ENCODE results near the gene LSM7. TPM values are rescaled to one million over a fixed set of nuclear protein-coding genes. Genes with fewer than 3 reads are reported as not detected.

The LSM7 gene
- total RNA-seq, 1 experiment from 2014 or later, result 259 TPM

GRCh38 chr19:2318923-2319322 is 9.5 kb downstream of the LSM7 start:
- H3K9me3 ChIP-seq, result no peaks in the 10 kb centered on the region
- no peaks in the 10 kb centered on the region for H3K27me3 ChIP-seq
- no peak overlapping the region for H3K4me3 ChIP-seq
- no peak for DNase-seq
- H3K36me3 ChIP-seq, result no peaks in the 10 kb centered on the region

GRCh38 chr19:2317756-2318155 is 10.6 kb downstream of the LSM7 start:
- no peaks in the 10 kb centered on the region for H3K27me3 ChIP-seq
- DNase-seq, result no peak
- H3K4me3 ChIP-seq, result no peak overlapping the region
- H3K36me3 ChIP-seq, result no peaks in the 10 kb centered on the region
- H3K9me3 ChIP-seq, result no peaks in the 10 kb centered on the region

- Histone ChIP-seq H3K9me3 (no peaks in the 10 kb centered on the region), H3K27me3 (no peaks in the 10 kb centered on the region), H3K36me3 (no peaks in the 10 kb centered on the region), H3K4me3 (no peak overlapping the region)
- no peak for DNase-seq
These were observed 11.1 kb downstream of the LSM7 start for GRCh38 chr19:2317300-2317699.

- Histone ChIP-seq H3K4me3 (no peak overlapping the region), H3K9me3 (no peaks in the 10 kb centered on the region), H3K36me3 (no peaks in the 10 kb centered on the region), H3K27me3 (no peaks in the 10 kb centered on the region; the same call in 1 of the 2 replicates)
- DNase-seq, result no peak
These were observed 12.5 kb downstream of the LSM7 start for GRCh38 chr19:2315818-2316353.

- DNase-seq, result no peak
- Histone ChIP-seq H3K36me3 (no peaks in the 10 kb centered on the region), H3K9me3 (no peaks in the 10 kb centered on the region), H3K27me3 (no peaks in the 10 kb centered on the region; the same call in 1 of the 2 replicates), H3K4me3 (no peak overlapping the region)
These were observed 13.1 kb downstream of the LSM7 start for GRCh38 chr19:2315121-2315817.

GRCh38 chr19:2312820-2313501 is 15.4 kb downstream of the LSM7 start:
- Histone ChIP-seq H3K4me3 (no peak overlapping the region), H3K36me3 (no peaks in the 10 kb centered on the region), H3K27me3 (no peaks in the 10 kb centered on the region; the same call in 1 of the 2 replicates), H3K9me3 (no peaks in the 10 kb centered on the region)
- no peak for DNase-seq

- Histone ChIP-seq H3K27me3 (no peaks in the 10 kb centered on the region; the same call in 1 of the 2 replicates), H3K36me3 (no peaks in the 10 kb centered on the region), H3K4me3 (no peak overlapping the region), H3K9me3 (no peaks in the 10 kb centered on the region)
- DNase-seq, result no peak
These were observed 17.3 kb downstream of the LSM7 start for GRCh38 chr19:2311093-2311492.

- peak; percentile 41 for DNase-seq
- no peak overlapping the region for H3K4me3 ChIP-seq
- no peaks in the 10 kb centered on the region for H3K36me3 ChIP-seq
- H3K27me3 ChIP-seq, result no peaks in the 10 kb centered on the region; the same call in 1 of the 2 replicates
- H3K9me3 ChIP-seq, result no peaks in the 10 kb centered on the region
These were observed 18.5 kb downstream of the LSM7 start for GRCh38 chr19:2309734-2310362.

- H3K9me3 ChIP-seq, result no peaks in the 10 kb centered on the region
- H3K36me3 ChIP-seq, result no peaks in the 10 kb centered on the region
- no peak for DNase-seq
- no peaks in the 10 kb centered on the region; the same call in 1 of the 2 replicates for H3K27me3 ChIP-seq
- no peak within 1 kb of the TSS for H3K4me3 ChIP-seq
These were observed 20.3 kb downstream of the LSM7 start, which contains the start of gene LINGO3 for GRCh38 chr19:2308114-2308556. TSS of gene LINGO3 (minus strand) at chr19:2308154. CDS start at chr19:2291776, 16,378 bp downstream.

- H3K4me3 ChIP-seq, result no peak overlapping the region
- no peaks in the 10 kb centered on the region for H3K9me3 ChIP-seq
- H3K36me3 ChIP-seq, result no peaks in the 10 kb centered on the region
- DNase-seq, result no peak
- no peaks in the 10 kb centered on the region; the same call in 1 of the 2 replicates for H3K27me3 ChIP-seq
These were observed 20.8 kb downstream of the LSM7 start for GRCh38 chr19:2307518-2308012.

- Histone ChIP-seq H3K4me3 (no peak overlapping the region), H3K9me3 (no peaks in the 10 kb centered on the region), H3K27me3 (no peaks in the 10 kb centered on the region; the same call in 1 of the 2 replicates), H3K36me3 (no peaks in the 10 kb centered on the region)
- no peak for DNase-seq
These were observed 21.4 kb downstream of the LSM7 start for GRCh38 chr19:2306971-2307370.

- no peak for DNase-seq
- Histone ChIP-seq H3K27me3 (no peaks in the 10 kb centered on the region), H3K9me3 (no peaks in the 10 kb centered on the region), H3K4me3 (no peak overlapping the region), H3K36me3 (no peaks in the 10 kb centered on the region)
These were observed 22.0 kb downstream of the LSM7 start for GRCh38 chr19:2306281-2306806.

- Histone ChIP-seq H3K9me3 (no peaks in the 10 kb centered on the region), H3K27me3 (no peaks in the 10 kb centered on the region), H3K36me3 (no peaks in the 10 kb centered on the region), H3K4me3 (no peak overlapping the region)
- no peak for DNase-seq
These were observed 22.7 kb downstream of the LSM7 start for GRCh38 chr19:2305452-2306280.

- H3K9me3 ChIP-seq, result no peaks in the 10 kb centered on the region
- H3K4me3 ChIP-seq, result no peak overlapping the region
- DNase-seq, result no peak
- no peaks in the 10 kb centered on the region for H3K36me3 ChIP-seq
- H3K27me3 ChIP-seq, result no peaks in the 10 kb centered on the region
These were observed 25.1 kb downstream of the LSM7 start for GRCh38 chr19:2303211-2303798.

- no peaks in the 10 kb centered on the region for H3K36me3 ChIP-seq
- no peak for DNase-seq
- no peaks in the 10 kb centered on the region for H3K27me3 ChIP-seq
- H3K9me3 ChIP-seq, result no peaks in the 10 kb centered on the region
- no peak overlapping the region for H3K4me3 ChIP-seq
These were observed 25.8 kb downstream of the LSM7 start for GRCh38 chr19:2302319-2303210.

Measured in MG63 (cell line).